ENCODE data around the gene TMEM9B. TPM values are rescaled to one million over a fixed set of nuclear protein-coding genes. Genes with fewer than 3 reads are reported as not detected.
A peak's percentile ranks its signal among the peaks of the same experiment; 100 is the strongest.

Gene TMEM9B
- total RNA-seq, 3 donors from 2014 or later (not counting 1 experiment from before 2014, with no cell fraction given), result 46.5 to 55.2 (median 51.4) TPM

- Histone ChIP-seq H3K4me3 (ENCODE audit: low read length) (no peak overlapping the region), H3K27ac (ENCODE audit: low read length) (peak overlapping the region; percentile 32), H3K27me3 (ENCODE audit: control insufficient read depth, insufficient read depth, low read length) (no peaks in the 10 kb centered on the region), H3K4me1 (ENCODE audit: control insufficient read depth, insufficient read depth, low read length) (peaks cover 16% of the 10 kb centered on the region), H3K9me3 (ENCODE audit: control insufficient read depth, insufficient read depth, low read length) (no peaks in the 10 kb centered on the region), H3K36me3 (ENCODE audit: control insufficient read depth, insufficient read depth, low read length) (peaks cover 8% of the 10 kb centered on the region)
- WGBS (ENCODE audit: insufficient coverage), result 9% methylated on average over 9 of the region's 9 CpGs
- no peaks in the 10 kb centered on the region for H3K9me3 Mint-ChIP-seq
- H3K36me3 Mint-ChIP-seq, result no peaks in the 10 kb centered on the region
- peaks cover 1 to 2% of the 10 kb centered on the region in 2 donors for H3K27me3 Mint-ChIP-seq (ENCODE audit: low read depth in 2 of 2)
- DNase-seq (peak in 1 of 2 donors; percentile 71), ATAC-seq (peak; percentile 28 to 44 (median 39))
- peak overlapping the region; percentile 61 for H3K4me3 Mint-ChIP-seq
- intact Hi-C loops (cut with micrococcal nuclease), result loop anchor here (2.0 to 5.0 kb wide), 2 partner anchors 43 to 223 kb away; no protein-coding TSS in a partner anchor
- peaks cover 21 to 30% of the 10 kb centered on the region in 2 donors for H3K4me1 Mint-ChIP-seq
- H3K27ac Mint-ChIP-seq, result peak overlapping the region; percentile 57 to 69
- TF ChIP-seq, protein P1, sequence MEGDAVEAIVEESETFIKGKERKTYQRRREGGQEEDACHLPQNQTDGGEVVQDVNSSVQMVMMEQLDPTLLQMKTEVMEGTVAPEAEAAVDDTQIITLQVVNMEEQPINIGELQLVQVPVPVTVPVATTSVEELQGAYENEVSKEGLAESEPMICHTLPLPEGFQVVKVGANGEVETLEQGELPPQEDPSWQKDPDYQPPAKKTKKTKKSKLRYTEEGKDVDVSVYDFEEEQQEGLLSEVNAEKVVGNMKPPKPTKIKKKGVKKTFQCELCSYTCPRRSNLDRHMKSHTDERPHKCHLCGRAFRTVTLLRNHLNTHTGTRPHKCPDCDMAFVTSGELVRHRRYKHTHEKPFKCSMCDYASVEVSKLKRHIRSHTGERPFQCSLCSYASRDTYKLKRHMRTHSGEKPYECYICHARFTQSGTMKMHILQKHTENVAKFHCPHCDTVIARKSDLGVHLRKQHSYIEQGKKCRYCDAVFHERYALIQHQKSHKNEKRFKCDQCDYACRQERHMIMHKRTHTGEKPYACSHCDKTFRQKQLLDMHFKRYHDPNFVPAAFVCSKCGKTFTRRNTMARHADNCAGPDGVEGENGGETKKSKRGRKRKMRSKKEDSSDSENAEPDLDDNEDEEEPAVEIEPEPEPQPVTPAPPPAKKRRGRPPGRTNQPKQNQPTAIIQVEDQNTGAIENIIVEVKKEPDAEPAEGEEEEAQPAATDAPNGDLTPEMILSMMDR (IDR thresholded peaks at IDR 0.05), result peak; percentile 53
These were observed 50.1 kb downstream of the TMEM9B start for GRCh38 chr11:8913961-8914660.

DNA sequence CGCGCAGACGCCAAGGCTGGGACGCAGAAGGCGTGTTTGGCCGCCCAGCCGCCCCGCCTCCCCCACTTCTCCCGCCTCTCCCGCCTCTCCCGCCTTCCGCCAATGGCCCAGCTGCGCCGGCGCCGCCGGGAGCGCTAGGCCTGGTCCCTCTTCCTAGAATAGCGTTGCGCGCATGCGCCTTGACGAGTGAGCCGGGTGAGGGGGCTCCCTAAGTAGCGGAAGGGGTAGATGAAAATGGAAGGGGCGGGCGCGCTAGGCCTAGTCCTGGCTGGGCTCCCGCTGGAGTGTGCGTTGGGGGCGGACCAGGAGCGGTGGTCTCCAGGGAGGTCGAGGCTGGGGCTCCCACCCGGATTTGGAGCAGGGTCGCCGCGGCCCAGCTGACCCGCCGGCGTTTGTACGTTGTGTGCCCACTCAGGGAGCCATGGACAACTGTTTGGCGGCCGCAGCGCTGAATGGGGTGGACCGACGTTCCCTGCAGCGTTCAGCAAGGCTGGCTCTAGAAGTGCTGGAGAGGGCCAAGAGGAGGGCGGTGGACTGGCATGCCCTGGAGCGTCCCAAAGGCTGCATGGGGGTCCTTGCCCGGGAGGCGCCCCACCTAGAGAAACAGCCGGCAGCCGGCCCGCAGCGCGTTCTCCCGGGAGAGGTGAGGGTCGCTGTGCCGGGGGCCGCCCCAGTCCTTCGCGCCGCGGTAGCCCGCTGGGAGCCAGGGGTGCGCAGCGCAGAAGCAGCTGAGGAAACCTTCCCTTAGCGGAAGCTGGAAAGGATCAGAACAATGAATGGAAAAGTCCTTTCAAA lies 53.0 kb downstream of the TMEM9B start, which contains the start of gene AKIP1:
Gene AKIP1, plus strand, starts transcription at position 161 of the 795 bp plus-strand sequence. Its CDS starts 261 bp downstream, at position 422.
- H3K9me3 Mint-ChIP-seq, result no peaks in the 10 kb centered on the region
- H3K36me3 ChIP-seq (ENCODE audit: control insufficient read depth, insufficient read depth, low read length), result no peaks in the 10 kb centered on the region
- DNase-seq (peak; percentile 44 to 91), ATAC-seq (peak; percentile 66 to 86 (median 78))
- H3K4me3 Mint-ChIP-seq, result peak within 1 kb of the TSS; percentile 97
- no peaks in the 10 kb centered on the region for H3K9me3 ChIP-seq (ENCODE audit: control insufficient read depth, insufficient read depth, low read length)
- peak within 1 kb of the TSS; percentile 31 for H3K27ac ChIP-seq (ENCODE audit: low read length)
- H3K4me3 ChIP-seq (ENCODE audit: low read length), result peak within 1 kb of the TSS; percentile 71
- peak within 1 kb of the TSS in 1 of 2 donors; percentile 83 for H3K27ac Mint-ChIP-seq
- peaks cover 21 to 33% of the 10 kb centered on the region in 2 donors for H3K4me1 Mint-ChIP-seq
- TF ChIP-seq, protein P1 (IDR thresholded peaks at IDR 0.05), result no peak
- no peaks in the 10 kb centered on the region for H3K27me3 ChIP-seq (ENCODE audit: control insufficient read depth, insufficient read depth, low read length)
- intact Hi-C loops (cut with micrococcal nuclease), result loop anchor here (5.0 kb wide), 1 partner anchor 46 kb away; no protein-coding TSS in a partner anchor
- WGBS (ENCODE audit: insufficient coverage), result under 1% methylated on average over 68 of the region's 68 CpGs
- peaks cover 16% of the 10 kb centered on the region for H3K4me1 ChIP-seq (ENCODE audit: control insufficient read depth, insufficient read depth, low read length)
- H3K27me3 Mint-ChIP-seq (ENCODE audit: low read depth in 2 of 2), result peaks cover 12 to 13% of the 10 kb centered on the region in 2 donors
- H3K36me3 Mint-ChIP-seq, result no peaks in the 10 kb centered on the region

DNA sequence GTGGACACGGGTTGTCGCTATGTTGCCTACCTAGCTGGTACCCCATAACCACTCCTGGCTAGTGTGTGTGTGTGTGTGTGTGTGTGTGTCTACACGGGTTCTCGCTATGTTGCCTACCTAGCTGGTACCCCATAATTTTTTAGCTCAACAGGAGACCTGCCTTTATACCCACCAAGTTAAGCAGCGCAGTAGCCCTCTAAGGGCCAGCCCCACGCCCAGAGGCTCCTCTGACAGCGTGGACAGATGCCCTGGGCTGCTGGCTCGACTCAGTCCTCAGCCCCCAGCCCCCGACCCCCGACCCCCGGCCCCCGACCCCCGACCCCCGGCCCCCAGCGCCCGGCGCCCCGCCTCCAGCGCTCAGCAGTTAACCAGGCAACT lies 53.6 kb downstream of the TMEM9B start:
- intact Hi-C loops (cut with micrococcal nuclease), result loop anchor here (5.0 kb wide), 1 partner anchor 47 kb away; no protein-coding TSS in a partner anchor
- 0% methylated on average over 11 of the region's 19 CpGs for WGBS (ENCODE audit: insufficient coverage)
- H3K36me3 Mint-ChIP-seq, result no peaks in the 10 kb centered on the region

More for the DNA sequence above, 53.6 kb downstream of the TMEM9B start:
- Mint-ChIP-seq H3K27me3 (ENCODE audit: low read depth in 2 of 2) (peaks cover 12 to 13% of the 10 kb centered on the region in 2 donors), H3K4me1 (peaks cover 21 to 33% of the 10 kb centered on the region in 2 donors), H3K9me3 (no peaks in the 10 kb centered on the region), H3K27ac (peak overlapping the region in 1 of 2 donors; percentile 83), H3K4me3 (peak overlapping the region; percentile 97)
- Histone ChIP-seq H3K27ac (ENCODE audit: low read length) (no peak overlapping the region), H3K4me1 (ENCODE audit: control insufficient read depth, insufficient read depth, low read length) (peaks cover 16% of the 10 kb centered on the region), H3K27me3 (ENCODE audit: control insufficient read depth, insufficient read depth, low read length) (no peaks in the 10 kb centered on the region), H3K9me3 (ENCODE audit: control insufficient read depth, insufficient read depth, low read length) (no peaks in the 10 kb centered on the region), H3K36me3 (ENCODE audit: control insufficient read depth, insufficient read depth, low read length) (no peaks in the 10 kb centered on the region), H3K4me3 (ENCODE audit: low read length) (peak overlapping the region; percentile 71)
- ATAC-seq (peak; percentile 11 to 28 (median 14)), DNase-seq (no peak)
- TF ChIP-seq, protein P1 (IDR thresholded peaks at IDR 0.05), result no peak

All from natural killer cell (primary cell).